Smooth muscle cell (in vitro differentiated cells): ENCODE results near the gene IL12B. TPM values are rescaled to one million over a fixed set of nuclear protein-coding genes. Genes with fewer than 3 reads are reported as not detected.
A peak's percentile ranks its signal among the peaks of the same experiment; 100 is the strongest.

Experiments
- DNase-seq: peaks from one replicate; lab custom pipeline; 2025; ENCODE audit not compliant: unreplicated experiment; lab: John Stamatoyannopoulos, UW
- H2AFZ ChIP-seq: fragments of 200-600 bp; sonication (generic); 2 replicates; pipeline ENCODE4 v1.6.0; 2016; ENCODE audit warnings: antibody characterized with exemption, low read depth, mild to moderate bottlenecking
- H3F3A ChIP-seq: fragments of 200-600 bp; sonication (generic); 2 replicates; pipeline ENCODE4 v1.6.0; 2017; ENCODE audit warnings: antibody characterized with exemption, low read depth
- H3K27ac ChIP-seq: fragments of 200-600 bp; sonication (generic); 2 replicates; pipeline ENCODE4 v1.5.1; 2016; ENCODE audit warnings: low read depth, mild to moderate bottlenecking
- H3K27me3 ChIP-seq: fragments of 200-600 bp; sonication (generic); 2 replicates; pipeline ENCODE4 v1.6.1; 2016; ENCODE audit warnings: low read depth, mild to moderate bottlenecking
- H3K36me3 ChIP-seq: fragments of 200-600 bp; sonication (generic); 2 replicates; pipeline ENCODE4 v1.5.1; 2016; ENCODE audit warnings: low read depth
- H3K4me1 ChIP-seq: fragments of 200-600 bp; sonication (generic); 2 replicates; pipeline ENCODE4 v1.5.1; 2016; ENCODE audit warnings: low read depth
- H3K4me2 ChIP-seq: fragments of 200-600 bp; sonication (generic); 2 replicates; pipeline ENCODE4 v1.6.0; 2016; ENCODE audit warnings: mild to moderate bottlenecking
- H3K4me3 ChIP-seq: fragments of 200-600 bp; sonication (generic); 2 replicates; pipeline ENCODE4 v1.5.1; 2016; ENCODE audit warnings: mild to moderate bottlenecking
- H3K79me2 ChIP-seq: fragments of 200-600 bp; sonication (generic); 2 replicates; pipeline ENCODE4 v1.6.0; 2016; ENCODE audit warnings: low read depth, mild to moderate bottlenecking
- H3K9ac ChIP-seq: fragments of 200-600 bp; sonication (generic); 2 replicates; pipeline ENCODE4 v1.6.0; 2016; ENCODE audit warnings: low read depth
- H3K9me3 ChIP-seq: fragments of 200-600 bp; sonication (generic); replicated peaks from 2 replicates; pipeline ENCODE4 v1.5.1; 2016; ENCODE audit warnings: low read depth
- H4K20me1 ChIP-seq: fragments of 200-600 bp; sonication (generic); 2 replicates; pipeline ENCODE4 v1.6.0; 2016; ENCODE audit warnings: low read depth
- WGBS: methylation state at CpG from one replicate; pipeline ENCODE4 v1.1.7; 2016; ENCODE audit warnings: low lambda C conversion rate; 5-methylcytosine and 5-hydroxymethylcytosine counted together
- polyA plus RNA-seq: library from polyadenylated mRNA; unstranded; fragments of >200 nt; fragmentation: Nextera tagmentation; extraction: Ambion mirVana; gene quantifications from 2 replicates; pipeline ENCODE4 v1.2.1, GENCODE V29; 2016
- total RNA-seq: library from RNA; depleted of rRNA; stranded (reverse); fragments of >200 nt; gene quantifications from 2 replicates; pipeline ENCODE4 v1.2.3, GENCODE V29; 2014
- TF ChIP-seq, protein P1 (sequence below): fragments of 200-600 bp; sonication (generic); IDR thresholded peaks from 2 replicates; pipeline ENCODE4 v1.5.1; 2017; ENCODE audit warnings: borderline replicate concordance, mild to moderate bottlenecking, antibody characterized with exemption; ENCODE audit not compliant: insufficient read depth, poor library complexity, severe bottlenecking

Gene IL12B
- total and polyA plus RNA-seq, 2 experiments from 2014 or later: not detected

DNA sequence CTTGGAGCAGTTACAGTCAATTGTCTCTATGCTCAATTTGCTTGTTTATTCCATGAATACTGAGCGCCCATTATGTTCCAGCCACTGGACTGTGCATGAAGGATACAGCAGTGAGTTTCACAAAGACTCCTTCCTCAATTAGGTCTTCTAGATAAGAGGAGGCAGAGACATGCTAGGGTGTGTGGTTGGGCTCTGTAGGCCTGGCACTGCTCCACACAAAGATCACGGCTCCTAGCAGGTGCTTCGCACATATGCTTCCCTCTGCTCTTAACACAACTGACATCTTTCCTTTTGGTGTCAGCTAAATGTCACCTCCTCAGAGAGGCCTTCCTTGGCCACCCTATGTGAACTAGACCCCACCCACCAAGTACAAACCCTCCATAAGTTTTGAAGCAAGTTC lies 10.9 kb downstream of the IL12B start:
- H3K4me3 ChIP-seq: no peak overlapping the region
- no peak overlapping the region for H2AFZ ChIP-seq
- no peak overlapping the region for H3K4me2 ChIP-seq
- no peak overlapping the region for H3K9ac ChIP-seq
- H3K36me3 ChIP-seq: no peaks in the 10 kb centered on the region
- no peaks in the 10 kb centered on the region for H3K27me3 ChIP-seq
- no peaks in the 10 kb centered on the region for H3K4me1 ChIP-seq
- DNase-seq: no peak
- H3K9me3 ChIP-seq: no peaks in the 10 kb centered on the region
- no peaks in the 10 kb centered on the region for H3K79me2 ChIP-seq
- H3F3A ChIP-seq: no peaks in the 10 kb centered on the region
- TF ChIP-seq, protein P1, sequence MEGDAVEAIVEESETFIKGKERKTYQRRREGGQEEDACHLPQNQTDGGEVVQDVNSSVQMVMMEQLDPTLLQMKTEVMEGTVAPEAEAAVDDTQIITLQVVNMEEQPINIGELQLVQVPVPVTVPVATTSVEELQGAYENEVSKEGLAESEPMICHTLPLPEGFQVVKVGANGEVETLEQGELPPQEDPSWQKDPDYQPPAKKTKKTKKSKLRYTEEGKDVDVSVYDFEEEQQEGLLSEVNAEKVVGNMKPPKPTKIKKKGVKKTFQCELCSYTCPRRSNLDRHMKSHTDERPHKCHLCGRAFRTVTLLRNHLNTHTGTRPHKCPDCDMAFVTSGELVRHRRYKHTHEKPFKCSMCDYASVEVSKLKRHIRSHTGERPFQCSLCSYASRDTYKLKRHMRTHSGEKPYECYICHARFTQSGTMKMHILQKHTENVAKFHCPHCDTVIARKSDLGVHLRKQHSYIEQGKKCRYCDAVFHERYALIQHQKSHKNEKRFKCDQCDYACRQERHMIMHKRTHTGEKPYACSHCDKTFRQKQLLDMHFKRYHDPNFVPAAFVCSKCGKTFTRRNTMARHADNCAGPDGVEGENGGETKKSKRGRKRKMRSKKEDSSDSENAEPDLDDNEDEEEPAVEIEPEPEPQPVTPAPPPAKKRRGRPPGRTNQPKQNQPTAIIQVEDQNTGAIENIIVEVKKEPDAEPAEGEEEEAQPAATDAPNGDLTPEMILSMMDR: no peak
- H4K20me1 ChIP-seq: no peaks in the 10 kb centered on the region
- no peak overlapping the region for H3K27ac ChIP-seq
- WGBS: 96% methylated on average over 3 of the region's 3 CpGs

DNA sequence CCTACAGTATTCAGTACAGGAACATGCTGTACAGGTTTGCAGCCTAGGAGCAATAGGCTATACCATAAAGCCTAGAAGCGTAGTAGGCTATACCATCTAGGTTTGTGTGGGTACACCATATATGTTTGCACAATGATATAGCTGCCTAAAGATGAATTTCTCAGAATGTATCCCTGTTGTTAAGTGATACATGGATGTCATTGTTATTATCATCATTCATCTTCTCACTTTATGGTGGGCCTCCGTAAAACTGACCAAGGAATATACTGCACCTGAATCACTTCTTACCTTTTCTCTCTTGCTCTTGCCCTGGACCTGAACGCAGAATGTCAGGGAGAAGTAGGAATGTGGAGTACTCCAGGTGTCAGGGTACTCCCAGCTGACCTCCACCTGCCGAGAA lies 11.8 kb downstream of the IL12B start:
- no peak overlapping the region for H3K4me3 ChIP-seq
- WGBS: 87% methylated on average over 4 of the region's 4 CpGs
- no peaks in the 10 kb centered on the region for H3K27me3 ChIP-seq
- no peaks in the 10 kb centered on the region for H3K4me1 ChIP-seq
- H4K20me1 ChIP-seq: no peaks in the 10 kb centered on the region
- no peak for DNase-seq
- H3K27ac ChIP-seq: no peak overlapping the region
- H3K9ac ChIP-seq: no peak overlapping the region
- no peak overlapping the region for H3K4me2 ChIP-seq
- H3F3A ChIP-seq: no peaks in the 10 kb centered on the region
- H3K9me3 ChIP-seq: no peaks in the 10 kb centered on the region
- no peaks in the 10 kb centered on the region for H3K36me3 ChIP-seq
- H2AFZ ChIP-seq: no peak overlapping the region
- TF ChIP-seq, protein P1: no peak
- no peaks in the 10 kb centered on the region for H3K79me2 ChIP-seq

DNA sequence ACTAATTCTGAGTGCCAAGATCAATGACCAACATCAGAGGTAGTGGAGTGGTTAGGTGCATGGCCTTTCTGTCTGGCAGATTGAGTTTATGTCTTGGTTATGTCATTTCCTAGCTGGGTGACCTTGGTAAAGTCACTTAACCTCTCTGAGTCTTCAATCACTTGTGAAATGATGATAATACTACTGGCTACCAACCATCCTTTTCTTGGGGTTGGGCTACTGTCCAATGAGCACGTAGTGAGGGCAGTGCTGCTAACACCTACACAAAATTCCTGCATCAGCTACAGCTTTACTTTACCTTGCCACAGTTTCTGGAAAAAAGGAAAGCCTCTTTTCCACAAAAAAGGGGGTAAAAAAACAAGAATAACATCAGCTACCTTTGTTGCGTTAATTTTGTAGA lies 12.4 kb downstream of the IL12B start:
- Histone ChIP-seq H3F3A (no peaks in the 10 kb centered on the region), H4K20me1 (no peaks in the 10 kb centered on the region), H3K4me2 (no peak overlapping the region), H3K27ac (no peak overlapping the region), H3K9ac (no peak overlapping the region), H3K36me3 (no peaks in the 10 kb centered on the region), H3K27me3 (peaks cover under 1% of the 10 kb centered on the region), H3K9me3 (no peaks in the 10 kb centered on the region), H2AFZ (no peak overlapping the region), H3K4me3 (no peak overlapping the region), H3K79me2 (no peaks in the 10 kb centered on the region), H3K4me1 (no peaks in the 10 kb centered on the region)
- DNase-seq: no peak
- TF ChIP-seq, protein P1: no peak
- WGBS: 78% methylated on average over 2 of the region's 2 CpGs

DNA sequence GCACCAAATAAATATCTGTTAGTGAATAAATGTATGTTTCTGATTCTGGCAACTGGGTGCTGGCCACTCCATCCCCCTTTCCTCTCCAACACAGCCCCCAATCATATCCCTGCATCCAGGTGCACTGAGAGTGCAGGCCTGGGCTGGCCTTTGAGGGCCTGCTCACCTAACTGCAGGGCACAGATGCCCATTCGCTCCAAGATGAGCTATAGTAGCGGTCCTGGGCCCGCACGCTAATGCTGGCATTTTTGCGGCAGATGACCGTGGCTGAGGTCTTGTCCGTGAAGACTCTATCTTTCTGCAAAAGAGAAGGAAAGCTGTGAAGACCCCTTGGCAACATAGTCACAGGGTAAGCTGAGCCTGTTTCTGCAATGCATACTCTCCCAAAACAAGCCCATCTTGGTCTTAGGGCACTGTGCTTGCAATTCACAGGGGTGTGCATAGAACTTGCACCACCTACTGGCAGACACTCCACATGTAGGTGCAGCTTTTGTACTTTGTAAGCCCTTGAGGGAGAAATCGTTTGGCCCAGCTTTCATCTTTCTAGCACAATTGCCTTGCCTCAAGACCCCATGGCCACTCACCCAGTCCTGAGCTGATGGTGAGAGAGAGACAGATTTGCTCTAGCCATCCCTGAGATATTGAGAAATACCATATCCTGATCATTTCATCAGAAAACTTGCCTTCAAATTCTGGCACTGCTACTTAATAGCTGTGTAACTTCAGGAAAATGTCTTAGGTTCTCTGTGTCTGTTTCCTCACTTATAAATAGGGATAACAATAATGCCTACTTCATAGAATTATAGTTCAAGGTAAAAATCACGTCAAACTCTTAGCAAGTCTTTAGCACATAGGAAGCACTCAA lies 13.5 kb downstream of the IL12B start:
- Histone ChIP-seq H3K9me3 (no peaks in the 10 kb centered on the region), H3K4me1 (no peaks in the 10 kb centered on the region), H3F3A (no peaks in the 10 kb centered on the region), H3K4me3 (no peak overlapping the region), H3K27me3 (peaks cover 11% of the 10 kb centered on the region), H3K36me3 (no peaks in the 10 kb centered on the region), H3K27ac (no peak overlapping the region), H2AFZ (no peak overlapping the region), H4K20me1 (no peaks in the 10 kb centered on the region), H3K4me2 (no peak overlapping the region), H3K9ac (no peak overlapping the region), H3K79me2 (no peaks in the 10 kb centered on the region)
- DNase-seq: no peak
- WGBS: 81% methylated on average over 9 of the region's 9 CpGs
- TF ChIP-seq, protein P1: peak; percentile 48
